Common myeloid progenitor, CD34-positive (primary cell): ENCODE measurements around the gene DPM1.

Experiments
- CTCF ChIA-PET: fragments of 350-600 bp; sonication (Branson Sonifier 250); formaldehyde crosslinking; loops from one replicate; lab custom pipeline; 2021; ENCODE audit warnings: antibody characterized with exemption; lab: Charles Lee
- POLR2A ChIA-PET: fragments of 350-600 bp; sonication (Branson Sonifier 250); formaldehyde crosslinking; loops from one replicate; lab custom pipeline; 2021; ENCODE audit warnings: antibody characterized with exemption; lab: Charles Lee
- DNase-seq, 3 donors: peaks; one replicate each; pipeline versions ENCODE4 v3.0.0 to v3.0.0-alpha.2; 2013
- H3K27ac ChIP-seq, 2 experiments: 1 replicate in 1 of 2; 2 replicates in 1 of 2; pipeline ENCODE4 v1.7.0; 2013; ENCODE audit warnings: inconsistent platforms in 2 of 2, low read length in 2 of 2, mild to moderate bottlenecking in 2 of 2, low read depth in 1 of 2, moderate library complexity in 1 of 2; ENCODE audit not compliant: severe bottlenecking in 2 of 2, insufficient read depth in 1 of 2, poor library complexity in 1 of 2
- H3K27me3 ChIP-seq, 5 experiments: replicated peaks in 2 of 5; 1 replicate in 3 of 5; 2 replicates in 2 of 5; pipeline versions ENCODE4 v1.6.1 to v1.7.0; 2013; ENCODE audit warnings: low read length in 4 of 5, mild to moderate bottlenecking in 2 of 5, moderate library complexity in 2 of 5, inconsistent platforms in 1 of 5; ENCODE audit not compliant: insufficient read depth in 5 of 5, control insufficient read depth in 4 of 5
- H3K36me3 ChIP-seq, 4 experiments: 1 replicate in 2 of 4; 2 replicates in 2 of 4; pipeline versions ENCODE4 v1.6.1 to v1.7.0; 2013; ENCODE audit warnings: low read length in 3 of 4, control low read depth in 1 of 4, mild to moderate bottlenecking in 1 of 4; ENCODE audit not compliant: control insufficient read depth in 4 of 4, insufficient read depth in 4 of 4
- H3K4me1 ChIP-seq, 4 experiments: 1 replicate in 3 of 4; 2 replicates in 1 of 4; pipeline versions ENCODE4 v1.6.1 to v1.7.1; 2013; ENCODE audit warnings: low read length in 3 of 4, mild to moderate bottlenecking in 3 of 4, control low read depth in 1 of 4, inconsistent platforms in 1 of 4, moderate library complexity in 1 of 4; ENCODE audit not compliant: control insufficient read depth in 4 of 4, insufficient read depth in 4 of 4; ENCODE audit errors: control extremely low read depth in 1 of 4
- H3K4me3 ChIP-seq, 7 experiments: 1 replicate in 4 of 7; 2 replicates in 3 of 7; pipeline versions ENCODE4 v1.5.1 to v1.7.0; 2013; ENCODE audit warnings: mild to moderate bottlenecking in 7 of 7, low read length in 6 of 7, moderate library complexity in 6 of 7, inconsistent platforms in 2 of 7, low read depth in 2 of 7, control low read depth in 1 of 7; ENCODE audit not compliant: insufficient read depth in 4 of 7, control insufficient read depth in 1 of 7; ENCODE audit errors: extremely low read depth in 1 of 7
- H3K9me3 ChIP-seq, 5 experiments: 1 replicate in 4 of 5; 2 replicates in 1 of 5; pipeline versions ENCODE4 v1.6.1 to v1.7.1; 2013; ENCODE audit warnings: low read length in 4 of 5, mild to moderate bottlenecking in 2 of 5, inconsistent platforms in 1 of 5, low read depth in 1 of 5, moderate library complexity in 1 of 5; ENCODE audit not compliant: control insufficient read depth in 4 of 5, insufficient read depth in 2 of 5; ENCODE audit errors: control extremely low read depth in 1 of 5
- WGBS: methylation state at CpG from one replicate; pipeline ENCODE4 v1.1.5; 2013; ENCODE audit not compliant: insufficient coverage; 5-methylcytosine and 5-hydroxymethylcytosine counted together

The DPM1 gene

GRCh38 chr20:50911030-50911429 is 47.3 kb downstream of the DPM1 start:
- peaks cover under 1 to 13% (median 5%) of the 10 kb centered on the region in 4 experiments for H3K4me1 ChIP-seq
- POLR2A ChIA-PET = interaction anchor here (1.6 kb wide), 1 partner anchor 10 kb away, joined by 5 read pairs; no protein-coding TSS in a partner anchor
- WGBS = 100% methylated on average over 1 of the region's 3 CpGs
- H3K36me3 ChIP-seq = peaks cover 4 to 34% (median 10%) of the 10 kb centered on the region in 4 experiments
- DNase-seq = no peak
- H3K27me3 ChIP-seq = no peaks in the 10 kb centered on the region
- H3K27ac ChIP-seq = no peak overlapping the region
- CTCF ChIA-PET = interaction anchor here (0.9 to 6.1 kb wide), 4 partner anchors 10 to 116 kb away, joined by 3 to 44 read pairs (median 6); partner anchors contain the start of gene BCAS4
- no peak overlapping the region for H3K4me3 ChIP-seq
- H3K9me3 ChIP-seq = no peaks in the 10 kb centered on the region

DNA sequence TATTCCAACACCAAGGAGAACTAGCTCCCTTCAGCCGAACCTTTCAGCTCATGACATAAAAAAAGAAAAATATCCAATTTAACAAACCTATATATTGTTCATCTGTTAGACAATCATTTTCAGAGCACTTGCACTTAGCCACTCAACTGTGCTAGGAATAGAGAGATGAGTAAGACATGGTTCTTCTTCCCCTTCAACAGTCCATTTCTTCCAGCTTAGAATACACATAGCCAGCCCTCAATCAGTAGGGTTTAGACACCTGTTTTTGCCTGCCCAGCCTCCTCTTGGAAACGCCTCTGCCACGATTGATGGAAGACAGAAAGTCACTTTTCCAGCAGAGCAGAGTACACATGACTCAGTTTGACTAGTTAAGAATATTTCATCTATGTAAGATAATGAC is 48.9 kb downstream of the DPM1 start:
- H3K4me3 ChIP-seq = no peak overlapping the region
- ChIA-PET CTCF (interaction anchor here (0.9 to 6.1 kb wide), 10 partner anchors 9 to 115 kb away, joined by 3 to 44 read pairs (median 4); partner anchors contain the start of genes ADNP and BCAS4), POLR2A (interaction anchor here (0.6 to 0.9 kb wide), 3 partner anchors 9 to 91 kb away, joined by 3 to 7 read pairs (median 5); no protein-coding TSS in a partner anchor)
- no peak for DNase-seq
- H3K27ac ChIP-seq = no peak overlapping the region
- 91% methylated on average over 3 of the region's 3 CpGs for WGBS
- no peaks in the 10 kb centered on the region for H3K27me3 ChIP-seq
- H3K4me1 ChIP-seq = peaks cover 0 to 1% (median 0%) of the 10 kb centered on the region in 4 experiments
- peaks cover 4 to 30% (median 10%) of the 10 kb centered on the region in 4 experiments for H3K36me3 ChIP-seq
- no peaks in the 10 kb centered on the region for H3K9me3 ChIP-seq

GRCh38 chr20:50904067-50904570 is 54.2 kb downstream of the DPM1 start:
- CTCF ChIA-PET = interaction anchor here (1.9 kb wide), 1 partner anchor 27 kb away, joined by 4 read pairs; the partner anchor contains the start of gene ADNP
- Histone ChIP-seq H3K4me3 (no peak overlapping the region), H3K27ac (peak overlapping the region in 1 of 2 experiments; percentile 27), H3K4me1 (no peaks in the 10 kb centered on the region), H3K27me3 (no peaks in the 10 kb centered on the region), H3K36me3 (peaks cover 18 to 46% (median 28%) of the 10 kb centered on the region in 4 experiments), H3K9me3 (no peaks in the 10 kb centered on the region)
- no peak for DNase-seq
- WGBS = 91% methylated on average over 4 of the region's 6 CpGs
- POLR2A ChIA-PET = no interaction called here

DNA sequence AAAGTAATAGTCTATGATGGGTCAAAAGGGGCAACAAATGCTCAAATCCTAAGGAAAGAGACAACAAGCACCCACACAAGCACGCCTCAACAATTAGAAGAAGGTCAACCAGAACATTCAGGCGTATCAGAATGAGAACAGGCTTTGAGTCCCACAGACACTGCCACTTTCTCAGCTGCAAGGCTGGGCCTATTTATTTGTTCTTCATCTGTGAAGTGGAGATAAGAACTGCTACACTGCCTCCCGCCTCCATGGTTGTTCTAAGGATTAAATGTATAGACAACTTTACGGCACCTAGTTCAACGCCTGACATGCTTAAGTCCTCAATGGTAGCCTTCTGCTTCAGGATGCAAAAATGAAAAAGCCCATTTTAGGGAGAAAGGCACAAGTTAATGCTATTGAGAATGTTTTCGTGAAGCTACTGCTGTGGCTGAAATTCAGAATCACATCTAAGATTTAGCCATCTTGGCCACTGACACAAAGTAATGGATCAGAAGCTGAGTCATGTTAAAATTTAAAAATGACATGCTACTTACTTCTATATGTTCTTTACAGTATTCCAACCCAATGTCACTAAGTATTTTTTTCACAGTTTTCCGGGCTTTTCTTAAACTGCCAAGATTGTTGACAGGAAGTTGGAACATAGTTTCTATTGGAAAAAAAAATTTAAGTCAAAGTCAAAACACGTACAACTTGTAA is 54.8 kb downstream of the DPM1 start:
- Histone ChIP-seq H3K27ac (no peak overlapping the region), H3K4me1 (peaks cover 0 to 6% (median 0%) of the 10 kb centered on the region in 4 experiments), H3K4me3 (no peak overlapping the region), H3K9me3 (no peaks in the 10 kb centered on the region), H3K36me3 (peaks cover 18 to 50% (median 29%) of the 10 kb centered on the region in 4 experiments), H3K27me3 (no peaks in the 10 kb centered on the region)
- ChIA-PET POLR2A (interaction anchor here (0.9 kb wide), 1 partner anchor 31 kb away, joined by 3 read pairs; no protein-coding TSS in a partner anchor), CTCF (interaction anchor here (0.8 to 1.9 kb wide), 4 partner anchors 20 to 109 kb away, joined by 3 to 4 read pairs (median 4); partner anchors contain the start of genes ADNP and BCAS4)
- peak in 1 of 3 donors; percentile 43 for DNase-seq
- 92% methylated on average over 6 of the region's 8 CpGs for WGBS

DNA sequence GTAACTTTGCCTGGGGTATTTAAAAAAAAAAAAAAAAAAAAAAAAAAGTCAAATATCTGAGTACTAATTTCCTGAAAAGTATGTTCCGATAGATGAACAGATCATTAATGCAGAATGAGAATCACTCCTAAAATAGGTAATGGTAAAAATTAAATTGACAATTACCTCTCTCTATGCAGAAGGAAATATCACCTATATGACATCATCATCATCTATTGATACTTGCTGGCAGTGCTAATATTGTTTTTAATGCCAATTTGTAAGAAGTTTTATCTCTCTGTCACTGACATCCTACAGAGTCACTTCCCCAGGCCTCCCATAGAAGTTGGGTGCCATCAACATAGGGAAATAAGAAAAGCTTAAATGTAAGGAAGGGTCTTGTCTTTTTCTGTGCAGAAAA is 57.0 kb downstream of the DPM1 start:
- Histone ChIP-seq H3K9me3 (no peaks in the 10 kb centered on the region), H3K4me1 (peaks cover 0 to 6% (median 0%) of the 10 kb centered on the region in 4 experiments), H3K4me3 (no peak overlapping the region), H3K36me3 (peaks cover 30 to 68% (median 41%) of the 10 kb centered on the region in 4 experiments), H3K27me3 (no peaks in the 10 kb centered on the region), H3K27ac (no peak overlapping the region)
- POLR2A ChIA-PET = no interaction called here
- no peak for DNase-seq
- WGBS = no CpG with 5 or more reads among the region's 1 CpG
- CTCF ChIA-PET = interaction anchor here (0.7 to 1.5 kb wide), 3 partner anchors 8 to 107 kb away, joined by 3 to 4 read pairs (median 4); partner anchors contain the start of gene BCAS4

DNA sequence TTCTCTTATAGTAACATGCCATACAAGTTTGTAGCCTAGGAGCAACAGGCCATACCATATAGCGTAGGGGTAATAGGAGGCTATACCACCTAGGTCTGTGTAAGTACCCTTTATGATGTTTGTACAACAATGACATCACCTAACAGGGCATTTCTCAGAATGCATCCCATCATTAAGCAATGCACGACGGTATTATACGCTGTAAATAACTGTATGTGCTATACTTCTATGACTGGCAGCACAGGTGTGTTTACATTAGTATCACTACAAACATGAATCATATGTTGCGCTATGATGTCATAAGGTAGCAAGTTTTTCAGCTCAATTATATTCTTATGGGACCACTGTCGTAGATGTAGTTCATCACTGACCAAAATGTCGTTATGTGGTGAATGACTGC is 58.1 kb downstream of the DPM1 start:
- Histone ChIP-seq H3K9me3 (no peaks in the 10 kb centered on the region), H3K27me3 (no peaks in the 10 kb centered on the region), H3K27ac (no peak overlapping the region), H3K4me1 (peaks cover 0 to 6% (median 0%) of the 10 kb centered on the region in 4 experiments), H3K36me3 (peaks cover 30 to 70% (median 43%) of the 10 kb centered on the region in 4 experiments), H3K4me3 (no peak overlapping the region)
- 100% methylated on average over 2 of the region's 7 CpGs for WGBS
- no peak for DNase-seq
- POLR2A ChIA-PET = interaction anchor here (0.6 kb wide), 1 partner anchor 132 kb away, joined by 3 read pairs; no protein-coding TSS in a partner anchor
- CTCF ChIA-PET = interaction anchor here (0.6 to 1.6 kb wide), 7 partner anchors 9 to 106 kb away, joined by 3 to 8 read pairs (median 4); partner anchors contain the start of genes ADNP and BCAS4
